Neural cell (in vitro differentiated cells): Measurements from ENCODE around the gene ZIC4. TPM values are rescaled to one million over a fixed set of nuclear protein-coding genes. Genes with fewer than 3 reads are reported as not detected.
A peak's percentile ranks its signal among the peaks of the same experiment; 100 is the strongest.

ENCODE experiments used
- H2AFZ ChIP-seq: fragments of 200-600, 300-800 bp; sonication (generic), shearing (Covaris generic); 2 replicates; pipeline ENCODE4 v1.6.0; 2014; ENCODE audit warnings: low read depth, mild to moderate bottlenecking, antibody characterized with exemption, low read length, moderate library complexity
- H3F3A ChIP-seq: fragments of 200-600 bp; shearing (Covaris generic); 2 replicates; pipeline ENCODE4 v1.6.1; 2016; ENCODE audit warnings: mild to moderate bottlenecking, moderate library complexity, mixed read lengths, antibody characterized with exemption, low read length; ENCODE audit not compliant: insufficient read depth, poor library complexity, severe bottlenecking
- H3K27ac ChIP-seq: fragments of 200-600, 300-800 bp; sonication (generic), shearing (Covaris generic); 2 replicates; pipeline ENCODE4 v1.5.1; 2014; ENCODE audit warnings: mild to moderate bottlenecking, low read length, moderate library complexity
- H3K27me3 ChIP-seq: fragments of 300-800, 200-600 bp; sonication (generic), shearing (Covaris generic); 2 replicates; pipeline ENCODE4 v1.6.0; 2014; ENCODE audit warnings: mild to moderate bottlenecking, low read depth, low read length, moderate library complexity; ENCODE audit not compliant: insufficient read depth
- H3K36me3 ChIP-seq: fragments of 300-800, 200-600 bp; sonication (generic), shearing (Covaris generic); 2 replicates; pipeline ENCODE4 v1.5.1; 2014; ENCODE audit warnings: mild to moderate bottlenecking, antibody characterized with exemption, low read length, moderate library complexity; ENCODE audit not compliant: insufficient read depth
- H3K4me2 ChIP-seq: fragments of 300-800, 200-600 bp; sonication (generic), shearing (Covaris generic); 2 replicates; pipeline ENCODE4 v1.6.0; 2014; ENCODE audit warnings: mild to moderate bottlenecking, low read length
- H3K4me3 ChIP-seq: fragments of 300-800, 200-600 bp; sonication (generic), shearing (Covaris generic); 2 replicates; pipeline ENCODE4 v1.5.1; 2014; ENCODE audit warnings: mild to moderate bottlenecking, low read length, moderate library complexity
- H3K79me2 ChIP-seq: fragments of 200-600 bp; shearing (Covaris generic); replicated peaks from 2 replicates; pipeline ENCODE4 v1.6.0; 2014; ENCODE audit warnings: mild to moderate bottlenecking, low read length, moderate library complexity; ENCODE audit not compliant: insufficient read depth
- H3K9ac ChIP-seq: fragments of 300-800, 200-600 bp; sonication (generic), shearing (Covaris generic); 2 replicates; pipeline ENCODE4 v1.6.1; 2016; ENCODE audit warnings: mild to moderate bottlenecking, low read length, mixed read lengths
- H3K9me2 ChIP-seq: fragments of 200-600 bp; shearing (Covaris generic); 2 replicates; pipeline ENCODE4 v1.6.1; 2016; ENCODE audit warnings: mild to moderate bottlenecking, low read length, mixed read lengths; ENCODE audit not compliant: insufficient read depth
- H3K9me3 ChIP-seq: fragments of 200-600, 300-800 bp; sonication (generic), shearing (Covaris generic); 2 replicates; pipeline ENCODE4 v1.6.1; 2016; ENCODE audit warnings: mild to moderate bottlenecking, mixed run types, low read length, moderate library complexity, mixed read lengths
- H4K20me1 ChIP-seq: fragments of 200-600 bp; shearing (Covaris generic); 2 replicates; pipeline ENCODE4 v1.6.1; 2016; ENCODE audit warnings: mild to moderate bottlenecking, mixed run types; ENCODE audit not compliant: insufficient read depth
- CTCF ChIP-seq: fragments of 450-650 bp; IDR thresholded peaks from 2 replicates; pipeline ENCODE4 v1.5.1; 2014; ENCODE audit warnings: antibody characterized with exemption, mild to moderate bottlenecking, moderate library complexity; ENCODE audit not compliant: poor library complexity, severe bottlenecking
- EP300 ChIP-seq: fragments of 450-650 bp; conservative IDR thresholded peaks from 2 replicates; pipeline ENCODE4 v1.6.1; 2014; ENCODE audit warnings: antibody characterized with exemption, mild to moderate bottlenecking, moderate library complexity; ENCODE audit not compliant: poor library complexity, severe bottlenecking
- EZH2 ChIP-seq: fragments of 200-600, 300-800 bp; shearing (Covaris generic), sonication (generic); IDR thresholded peaks from 2 replicates; pipeline ENCODE4 v1.6.1; 2014; ENCODE audit warnings: antibody characterized with exemption, low read length, borderline replicate concordance, mild to moderate bottlenecking; ENCODE audit not compliant: insufficient read depth, poor library complexity, severe bottlenecking
- MXI1 ChIP-seq: fragments of 450-650 bp; conservative IDR thresholded peaks from 2 replicates; pipeline ENCODE4 v1.6.1; 2014; ENCODE audit warnings: antibody characterized with exemption, mild to moderate bottlenecking; ENCODE audit not compliant: poor library complexity, severe bottlenecking
- POLR2AphosphoS5 ChIP-seq: IDR thresholded peaks from 2 replicates; pipeline ENCODE4 v1.6.1; 2012
- RAD21 ChIP-seq: fragments of 450-650 bp; conservative IDR thresholded peaks from 2 replicates; pipeline ENCODE4 v1.6.1; 2014; ENCODE audit warnings: antibody characterized with exemption, mild to moderate bottlenecking, moderate library complexity
- REST ChIP-seq: IDR thresholded peaks from 2 replicates; pipeline ENCODE4 v1.6.1; 2012; ENCODE audit warnings: borderline replicate concordance
- SMC3 ChIP-seq: fragments of 450-650 bp; conservative IDR thresholded peaks from 2 replicates; pipeline ENCODE4 v1.6.1; 2014; ENCODE audit warnings: antibody characterized with exemption, mild to moderate bottlenecking, moderate library complexity; ENCODE audit not compliant: poor library complexity
- TAF1 ChIP-seq: IDR thresholded peaks from 2 replicates; pipeline ENCODE4 v1.6.1; 2012; ENCODE audit warnings: low read depth
- polyA plus RNA-seq: library from polyadenylated mRNA; depleted of rRNA; stranded (reverse); fragments of >200 nt; gene quantifications from 2 replicates; pipeline ENCODE4 v1.2.3, GENCODE V29; 2014

ZIC4 gene
- polyA plus RNA-seq, 1 donor from 2014 or later, result 8.6 TPM

GRCh38 chr3:147418371-147418781, 12.0 kb upstream of the ZIC4 start (continued):
- TF ChIP-seq SMC3, result no peak

DNA sequence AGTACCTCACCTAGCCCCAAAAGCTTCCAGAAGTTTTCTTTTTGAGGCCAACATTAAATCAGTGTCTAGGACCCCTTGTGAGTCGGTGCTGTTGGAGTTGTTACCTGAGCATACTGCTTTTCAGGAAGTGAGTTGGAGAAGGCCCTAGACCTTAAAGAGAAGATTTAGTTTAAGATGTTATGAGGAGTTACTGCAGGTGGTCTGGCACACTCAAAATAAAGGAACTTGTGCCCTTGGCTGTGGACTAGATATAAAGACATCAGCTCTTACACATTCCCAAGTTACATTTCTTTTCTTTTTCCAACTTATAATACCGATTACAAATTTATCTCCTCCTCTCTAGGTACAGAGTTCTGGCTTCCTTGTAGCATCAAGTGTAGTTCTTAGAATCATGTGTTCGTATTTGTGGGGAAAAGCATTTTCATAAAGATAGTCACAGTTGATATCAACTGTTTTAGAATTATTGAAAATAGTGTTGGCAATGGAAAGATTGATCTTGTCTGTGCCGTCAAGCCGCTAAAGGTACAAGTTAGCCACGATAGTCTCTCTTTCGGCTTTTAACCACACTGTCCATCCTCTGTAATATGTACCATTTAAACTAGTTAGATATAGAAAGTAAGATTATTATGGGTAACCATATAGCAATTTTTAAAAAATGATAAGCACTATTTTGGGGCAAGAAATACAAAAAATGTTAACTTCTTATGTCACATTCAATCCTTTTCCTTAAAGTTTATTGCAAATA, 11.4 kb upstream of the ZIC4 start:
- Histone ChIP-seq H3K4me3 (no peak overlapping the region), H3K27me3 (peaks cover 38% of the 10 kb centered on the region), H4K20me1 (no peaks in the 10 kb centered on the region), H3K9me3 (no peaks in the 10 kb centered on the region), H3K36me3 (no peaks in the 10 kb centered on the region), H2AFZ (no peak overlapping the region), H3K9me2 (no peaks in the 10 kb centered on the region), H3K9ac (no peak overlapping the region), H3K79me2 (peaks cover 99% of the 10 kb centered on the region), H3K4me2 (no peak overlapping the region), H3K27ac (no peak overlapping the region), H3F3A (peaks cover 10% of the 10 kb centered on the region)
- TF ChIP-seq POLR2AphosphoS5 (no peak), EZH2 (no peak), EP300 (no peak), TAF1 (no peak), SMC3 (no peak), REST (no peak), CTCF (no peak), MXI1 (no peak)

- no peak for TF ChIP-seq REST
- TF ChIP-seq EP300, result no peak
- no peak for TF ChIP-seq POLR2AphosphoS5
- no peak for TF ChIP-seq EZH2
- no peak for TF ChIP-seq MXI1
- TF ChIP-seq TAF1, result no peak
- TF ChIP-seq RAD21, result no peak
- TF ChIP-seq CTCF, result no peak
- no peaks in the 10 kb centered on the region for H3K9me3 ChIP-seq
- no peak overlapping the region for H3K9ac ChIP-seq
- peak overlapping the region; percentile 92 for H3K4me3 ChIP-seq
- H3F3A ChIP-seq, result peaks cover 10% of the 10 kb centered on the region
- H2AFZ ChIP-seq, result no peak overlapping the region
- no peaks in the 10 kb centered on the region for H3K9me2 ChIP-seq
- H3K79me2 ChIP-seq, result peaks cover 99% of the 10 kb centered on the region
- H3K27ac ChIP-seq, result no peak overlapping the region
- H3K27me3 ChIP-seq, result peaks cover 30% of the 10 kb centered on the region
- no peak overlapping the region for H3K4me2 ChIP-seq
- no peaks in the 10 kb centered on the region for H3K36me3 ChIP-seq
- no peaks in the 10 kb centered on the region for H4K20me1 ChIP-seq
These were observed 10.6 kb upstream of the ZIC4 start for GRCh38 chr3:147416931-147417330.
